SK-N-SH treated with all-trans-retinoic acid at 6 μM for 48 hours (cell line): ENCODE data around the gene TOE1.

ENCODE experiments used
- CREB5 ChIP-seq: fragments of 250-450 bp; sonication (Bioruptor Pico); IDR thresholded peaks from 2 replicates; pipeline ENCODE4 v1.5.1; 2020; ENCODE audit warnings: low read depth, mild to moderate bottlenecking, moderate library complexity
- CSDC2 ChIP-seq: fragments of 250-450 bp; sonication (Bioruptor Pico); IDR thresholded peaks from 2 replicates; pipeline ENCODE4 v1.5.0; 2020; ENCODE audit warnings: mild to moderate bottlenecking, moderate library complexity
- ESRRG ChIP-seq: fragments of 250-450 bp; sonication (Bioruptor Pico); IDR thresholded peaks from 2 replicates; pipeline ENCODE4 v1.6.1; 2021; ENCODE audit warnings: mild to moderate bottlenecking
- OSR1 ChIP-seq: fragments of 250-450 bp; sonication (Bioruptor Pico); IDR thresholded peaks from 2 replicates; pipeline ENCODE4 v1.8.0; 2022; ENCODE audit warnings: moderate library complexity, mild to moderate bottlenecking, inconsistent platforms
- PPARA ChIP-seq: fragments of 250-450 bp; sonication (Bioruptor Pico); IDR thresholded peaks from 2 replicates; pipeline ENCODE4 v1.5.0; 2020; ENCODE audit warnings: mild to moderate bottlenecking, borderline replicate concordance
- RARB ChIP-seq: fragments of 250-450 bp; sonication (Bioruptor Pico); IDR thresholded peaks from 2 replicates; pipeline ENCODE4 v1.8.0; 2021; ENCODE audit warnings: mild to moderate bottlenecking, moderate library complexity
- SNAI2 ChIP-seq: fragments of 250-450 bp; sonication (Bioruptor Pico); IDR thresholded peaks from 2 replicates; pipeline ENCODE4 v1.5.0; 2020; ENCODE audit warnings: mild to moderate bottlenecking, moderate library complexity
- ZFP3 ChIP-seq: fragments of 250-450 bp; sonication (Bioruptor Pico); IDR thresholded peaks from 2 replicates; pipeline ENCODE4 v1.5.0; 2020; ENCODE audit warnings: mild to moderate bottlenecking, moderate library complexity
- ZFP30 ChIP-seq: fragments of 450-650 bp; formaldehyde crosslinking; IDR thresholded peaks from 2 replicates; pipeline ENCODE4 v1.5.0; 2022; ENCODE audit warnings: mild to moderate bottlenecking, moderate library complexity
- ZNF565 ChIP-seq: fragments of 450-650 bp; formaldehyde crosslinking; conservative IDR thresholded peaks from 2 replicates; pipeline ENCODE4 v1.5.0; 2020; ENCODE audit warnings: low read depth, mild to moderate bottlenecking, moderate library complexity

- TF ChIP-seq CREB5 (CRISPR knock-in tag) (no peak), SNAI2 (CRISPR knock-in tag) (no peak), PPARA (CRISPR knock-in tag) (no peak), ZFP30 (CRISPR knock-in tag) (no peak), OSR1 (no peak), ESRRG (CRISPR knock-in tag) (no peak), CSDC2 (CRISPR knock-in tag) (no peak), ZFP3 (CRISPR knock-in tag) (no peak), RARB (CRISPR knock-in tag) (no peak), ZNF565 (no peak)
Measured at GRCh38 chr1:45354838-45355237, 14.9 kb downstream of the TOE1 start.
